D341Med (cell line): ENCODE data around the gene DMTF1.
A peak's percentile ranks its signal among the peaks of the same experiment; 100 is the strongest.

Experiments used
- DNase-seq: peaks from one replicate; pipeline ENCODE4 v3.0.0; 2012; ENCODE audit warnings: low spot score

DMTF1 gene

GRCh38 chr7:87147500-87147899 is 4.8 kb upstream of the DMTF1 start:
- no peak for DNase-seq

- DNase-seq = peak; percentile 28
These were observed 3.8 kb upstream of the DMTF1 start for GRCh38 chr7:87148332-87148955.

- no peak for DNase-seq
These were observed 1.1 kb upstream of the DMTF1 start for GRCh38 chr7:87151002-87151728.

GRCh38 chr7:87151729-87152111 is 533 bp upstream of the DMTF1 start:
- DNase-seq = no peak

- peak; percentile 47 for DNase-seq
These were observed 816 bp downstream of the DMTF1 start for GRCh38 chr7:87152897-87153641.

- no peak for DNase-seq
These were observed 1.9 kb downstream of the DMTF1 start for GRCh38 chr7:87154166-87154565.

GRCh38 chr7:87154569-87154968 is 2.3 kb downstream of the DMTF1 start:
- no peak for DNase-seq

GRCh38 chr7:87155788-87156187 is 3.5 kb downstream of the DMTF1 start:
- no peak for DNase-seq

- DNase-seq = no peak
These were observed 4.5 kb downstream of the DMTF1 start for GRCh38 chr7:87156709-87157108.

GRCh38 chr7:87159538-87159937 is 7.3 kb downstream of the DMTF1 start:
- no peak for DNase-seq

GRCh38 chr7:87164433-87164832 is 12.2 kb downstream of the DMTF1 start:
- DNase-seq = no peak

GRCh38 chr7:87170828-87171227 is 18.6 kb downstream of the DMTF1 start:
- no peak for DNase-seq

GRCh38 chr7:87171282-87171934 is 19.2 kb downstream of the DMTF1 start:
- DNase-seq = no peak

- no peak for DNase-seq
These were observed 21.2 kb downstream of the DMTF1 start for GRCh38 chr7:87173471-87173870.

- DNase-seq = no peak
These were observed 26.1 kb downstream of the DMTF1 start for GRCh38 chr7:87178320-87178719.

GRCh38 chr7:87179180-87179579 is 26.9 kb downstream of the DMTF1 start:
- DNase-seq = no peak

GRCh38 chr7:87187120-87187519 is 34.9 kb downstream of the DMTF1 start:
- DNase-seq = no peak

GRCh38 chr7:87188930-87189329 is 36.7 kb downstream of the DMTF1 start:
- DNase-seq = no peak

GRCh38 chr7:87190783-87191182 is 38.5 kb downstream of the DMTF1 start:
- no peak for DNase-seq

- DNase-seq = peak; percentile 33
These were observed 40.7 kb downstream of the DMTF1 start for GRCh38 chr7:87192784-87193487.

GRCh38 chr7:87193912-87194311 is 41.7 kb downstream of the DMTF1 start:
- DNase-seq = no peak

- no peak for DNase-seq
These were observed 47.0 kb downstream of the DMTF1 start for GRCh38 chr7:87199241-87199640.
